K562 (cell line): Measurements from ENCODE around the gene MIB2. TPM values are rescaled to one million over a fixed set of nuclear protein-coding genes. Genes with fewer than 3 reads are reported as not detected.
A peak's percentile ranks its signal among the peaks of the same experiment; 100 is the strongest.
"Not testable (repeated sequence)": the region's sequence is repeated elsewhere in the genome, so short reads cannot be mapped to it uniquely, and the experiment has no call there.

Experiments used
- ATAC-seq: fragments of 200-7000 bp; cut with Tn5 transposase; 3 replicates; pipeline ENCODE4 v1.9.1; 2020; ENCODE audit warnings: moderate library complexity
- BruUV-seq: library from RNA; stranded (reverse); fragments of 400-500 nt; replicated peaks from 2 replicates; lab custom pipeline; 2021; lab: Mats Ljungman, UMichigan
- CTCF ChIA-PET: fragments of 300-600 bp; formaldehyde crosslinking; extraction: SDS; loops from one replicate; lab custom pipeline; 2021; ENCODE audit warnings: low intra/inter-chr PET ratio; lab: Yijun Ruan, JAX
- POLR2A ChIA-PET: fragments of 300-600, 350-650 bp; sonication (Branson Sonifier 250); formaldehyde crosslinking; extraction: SDS; loops from one replicate; lab custom pipeline; 2021; ENCODE audit warnings: antibody characterized with exemption, inconsistent platforms; lab: Yijun Ruan, JAX
- DNase-seq, 4 experiments: peaks; one replicate each; pipeline versions ENCODE4 v3.0.0 to v3.0.0-alpha.2; 2011 to 2018; ENCODE audit warnings: low spot score in 3 of 4, mixed read lengths in 3 of 4; ENCODE audit errors: extremely low read depth in 1 of 4
- FAIRE-seq: peaks from 2 replicates; lab custom pipeline; 2011; peaks lifted over from hg19 to GRCh38; lab: Jason Lieb, UNC
- H2AFZ ChIP-seq: 2 replicates; pipeline ENCODE4 v1.6.0; 2011; ENCODE audit warnings: low read depth, low read length, control low read depth, inconsistent platforms
- H3K27ac ChIP-seq: fragments of 200-600 bp; 3 replicates; pipeline ENCODE4 v1.8.0; 2011; ENCODE audit warnings: low read depth, mild to moderate bottlenecking, control low read depth, inconsistent platforms, low read length, moderate library complexity, mixed read lengths; ENCODE audit errors: extremely low read depth
- H3K27me3 ChIP-seq, 2 experiments: fragments of 300-600 bp in 1 of 2; 2 replicates in 1 of 2; 3 replicates in 1 of 2; pipeline versions ENCODE4 v1.6.0 to v1.8.0; 2011; ENCODE audit warnings: inconsistent platforms in 2 of 2, low read length in 2 of 2, mild to moderate bottlenecking in 1 of 2, mixed read lengths in 1 of 2, moderate library complexity in 1 of 2; ENCODE audit not compliant: control insufficient read depth in 2 of 2, insufficient read depth in 2 of 2
- H3K36me3 ChIP-seq: fragments of 300-600 bp; 3 replicates; pipeline ENCODE4 v1.8.0; 2011; ENCODE audit warnings: mild to moderate bottlenecking, low read length, inconsistent platforms; ENCODE audit not compliant: control insufficient read depth, insufficient read depth
- H3K4me1 ChIP-seq, 2 experiments: fragments of 200-600 bp in 1 of 2; replicated peaks in 1 of 2; 2 replicates in 1 of 2; 3 replicates in 1 of 2; pipeline versions ENCODE4 v1.5.1 to v1.8.0; 2011; ENCODE audit warnings: inconsistent platforms in 2 of 2, low read length in 2 of 2, mild to moderate bottlenecking in 1 of 2, mixed read lengths in 1 of 2, moderate library complexity in 1 of 2; ENCODE audit not compliant: control insufficient read depth in 2 of 2, insufficient read depth in 2 of 2
- H3K4me2 ChIP-seq: 2 replicates; pipeline ENCODE4 v1.6.1; 2011; ENCODE audit warnings: low read length, control low read depth, inconsistent platforms, mixed read lengths; ENCODE audit not compliant: insufficient read depth
- H3K4me3 ChIP-seq: fragments of 200-600 bp; sonication (generic), shearing (Covaris generic); 2 replicates; pipeline ENCODE4 v1.5.1; 2016; ENCODE audit warnings: control low read depth, inconsistent platforms
- H3K79me2 ChIP-seq: fragments of 200-600 bp; 3 replicates; pipeline ENCODE4 v1.8.0; 2011; ENCODE audit warnings: low read length, inconsistent platforms; ENCODE audit not compliant: control insufficient read depth, insufficient read depth
- H3K9ac ChIP-seq, 2 experiments: 2 replicates each; pipeline versions ENCODE4 v1.6.0 to v1.6.1; 2011; ENCODE audit warnings: low read depth in 2 of 2, low read length in 2 of 2, control low read depth in 1 of 2, inconsistent platforms in 1 of 2, mild to moderate bottlenecking in 1 of 2, mixed read lengths in 1 of 2; ENCODE audit not compliant: insufficient read depth in 1 of 2
- H3K9me1 ChIP-seq: one replicate; pipeline ENCODE4 v1.6.0; 2011; ENCODE audit warnings: inconsistent platforms, mild to moderate bottlenecking, low read length, moderate library complexity; ENCODE audit not compliant: control insufficient read depth, insufficient read depth
- H3K9me3 ChIP-seq: replicated peaks from 2 replicates; pipeline ENCODE4 v1.5.1; 2011; ENCODE audit warnings: low read depth, low read length, inconsistent platforms; ENCODE audit not compliant: control insufficient read depth, insufficient read depth
- H4K20me1 ChIP-seq: replicated peaks from 2 replicates; pipeline ENCODE4 v1.6.1; 2011; ENCODE audit warnings: low read length, inconsistent platforms, mixed read lengths; ENCODE audit not compliant: control insufficient read depth, insufficient read depth
- POLR2G ChIP-seq: fragments of 200-400 bp; formaldehyde crosslinking; IDR thresholded peaks from 2 replicates; pipeline ENCODE4 v1.6.1; 2017; ENCODE audit warnings: low read depth, mild to moderate bottlenecking, antibody characterized with exemption, low read length, moderate library complexity
- WGBS: fragments of 100-300 bp; shearing (Covaris generic); methylation state at CpG from one replicate; pipeline ENCODE4 v1.1.6; 2016; ENCODE audit warnings: low coverage, mixed read lengths; ENCODE audit not compliant: insufficient coverage; ENCODE audit errors: missing lambda C conversion rate; 5-methylcytosine and 5-hydroxymethylcytosine counted together
- in situ Hi-C: fragments of 300-500 bp; cut with MboI; formaldehyde crosslinking; loops from 4 replicates; pipeline ENCODE4 v1.15.0; 2018; ENCODE audit warnings: inconsistent platforms, mixed read lengths
- intact Hi-C: fragments of 100-400 bp; cut with micrococcal nuclease; formaldehyde crosslinking; loops from 2 replicates; pipeline ENCODE4 v1.14.2; 2022
- polyA plus RNA-seq, 8 experiments: library from polyadenylated mRNA; depleted of rRNA in 4 of 8; stranded (reverse) in 5 of 8; unstranded in 3 of 8; fragments of >200 nt; fragmentation: Nextera tagmentation in 2 of 8; fragmentation: Illumina TruSeq in 1 of 8; extraction: Ambion mirVana in 2 of 8; extraction: Trizol in 1 of 8; gene quantifications; 2 replicates each; pipeline versions ENCODE4 v1.2.1 to v1.2.3, GENCODE V29; 2011 to 2014; ENCODE audit warnings: inconsistent platforms in 1 of 8, missing spikeins in 1 of 8
- total RNA-seq, 7 experiments: library from RNA; depleted of rRNA in 6 of 7; stranded (reverse); fragments of >200 nt in 6 of 7; fragmentation: Illumina TruSeq in 2 of 7; extraction: Trizol in 2 of 7; gene quantifications; 2 replicates each; pipeline versions ENCODE4 v1.2.1 to v1.2.3, GENCODE V29; 2011 to 2021; ENCODE audit warnings: low replicate concordance in 1 of 7

The MIB2 gene
- total and polyA plus RNA-seq, 9 of the 15 experiments (the other 6 are each of a cell fraction or from before 2014, with no cell fraction given): 0.04 to 17.0 (median 4.9) TPM; not detected in 1

DNA sequence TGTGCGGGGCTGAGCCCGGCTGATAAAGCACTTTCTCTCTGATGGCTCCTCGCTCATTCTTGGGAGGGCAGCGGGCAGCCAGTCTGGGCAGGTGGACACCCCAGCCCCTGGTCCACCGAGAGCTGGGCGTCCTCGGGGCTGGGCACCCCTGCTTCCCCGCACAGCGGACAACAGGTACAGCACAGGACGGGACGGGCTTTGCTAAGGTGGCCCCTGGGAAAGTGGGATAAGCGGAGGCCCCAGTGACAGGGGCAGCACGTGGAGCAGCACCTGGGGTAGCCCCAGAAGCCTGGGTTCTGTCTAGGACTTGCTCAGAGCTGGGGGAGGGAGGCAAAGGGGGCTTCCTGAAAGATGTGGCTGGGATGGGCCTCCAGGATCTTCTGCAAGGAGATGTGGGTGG lies 19.3 kb downstream of the MIB2 start:
- FAIRE-seq: not testable (repeated sequence)

DNA sequence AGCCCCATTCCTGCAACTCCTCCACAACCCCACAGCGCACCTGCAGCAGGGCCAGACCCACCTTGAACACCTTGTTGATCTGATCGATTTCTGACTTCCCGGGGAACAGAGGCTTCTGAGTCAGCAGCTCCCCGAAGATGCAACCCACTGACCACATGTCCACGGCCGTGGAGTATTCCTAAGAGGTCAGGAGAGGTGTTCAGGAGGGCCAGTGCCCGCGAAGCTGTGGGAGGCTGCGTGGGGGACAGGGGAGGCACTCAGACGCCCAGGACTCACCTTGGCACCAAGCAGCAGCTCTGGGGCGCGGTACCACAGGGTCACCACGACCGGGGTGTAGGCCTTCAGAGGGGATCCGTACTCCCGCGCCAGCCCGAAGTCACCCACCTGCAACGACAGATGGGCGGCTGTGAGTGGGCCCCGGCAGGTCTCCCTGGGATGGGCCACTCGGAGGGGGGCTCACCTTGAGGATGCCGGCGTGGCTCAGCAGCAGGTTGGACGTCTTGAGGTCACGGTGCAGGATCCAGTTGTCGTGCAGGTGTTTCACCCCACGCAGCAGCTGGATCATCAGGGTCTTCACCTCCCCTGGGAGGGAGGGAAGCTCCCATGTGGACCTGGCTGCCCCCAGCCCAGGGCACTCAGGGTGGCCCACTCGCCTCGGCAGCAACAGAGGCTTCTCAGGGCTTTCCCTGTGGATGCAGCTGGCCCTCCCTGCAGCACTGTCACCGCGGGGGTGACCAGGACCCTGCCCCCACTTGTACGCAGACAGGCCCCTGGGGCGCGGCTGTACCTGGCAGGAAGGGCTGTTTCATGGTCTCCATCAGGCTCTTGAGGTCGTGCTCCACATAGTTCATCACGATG lies 21.6 kb downstream of the MIB2 start:
- FAIRE-seq, H3K9ac ChIP-seq, CTCF ChIA-PET, H3K4me2 ChIP-seq, H3K27ac ChIP-seq, BruUV-seq, H4K20me1 ChIP-seq, ATAC-seq, H3K9me1 ChIP-seq, DNase-seq, H3K4me1 ChIP-seq, H2AFZ ChIP-seq, H3K27me3 ChIP-seq, H3K9me3 ChIP-seq, H3K4me3 ChIP-seq, in situ Hi-C loops, intact Hi-C loops, H3K79me2 ChIP-seq: not testable (repeated sequence)
- POLR2A ChIA-PET: interaction anchor here (0.6 kb wide), 1 partner anchor 143 kb away, joined by 3 read pairs; no protein-coding TSS in a partner anchor
- peaks cover 18% of the 10 kb centered on the region; the same call in 1 of the 3 replicates for H3K36me3 ChIP-seq
- 96% methylated on average over 35 of the region's 37 CpGs for WGBS
- TF ChIP-seq POLR2G: 0 out of 2 replicates have a peak, but pooled peaks have one; percentile 38

More for the DNA sequence above, 19.3 kb downstream of the MIB2 start:
- H3K9ac ChIP-seq, DNase-seq, H3K27me3 ChIP-seq, H3K4me1 ChIP-seq, H3K9me1 ChIP-seq, in situ Hi-C loops, H2AFZ ChIP-seq, H3K27ac ChIP-seq, CTCF ChIA-PET, H3K9me3 ChIP-seq, H3K4me3 ChIP-seq, BruUV-seq, H3K4me2 ChIP-seq, intact Hi-C loops, H3K79me2 ChIP-seq, H4K20me1 ChIP-seq, POLR2A ChIA-PET: not testable (repeated sequence)
- H3K36me3 ChIP-seq: peaks cover 18% of the 10 kb centered on the region; the same call in 1 of the 3 replicates
- peak; percentile 23 for ATAC-seq
- whole genome bisulfite sequencing: 99% methylated on average over 8 of the region's 13 CpGs
- 0 out of 2 replicates have a peak, but pooled peaks have one; percentile 30 for TF ChIP-seq POLR2G

DNA sequence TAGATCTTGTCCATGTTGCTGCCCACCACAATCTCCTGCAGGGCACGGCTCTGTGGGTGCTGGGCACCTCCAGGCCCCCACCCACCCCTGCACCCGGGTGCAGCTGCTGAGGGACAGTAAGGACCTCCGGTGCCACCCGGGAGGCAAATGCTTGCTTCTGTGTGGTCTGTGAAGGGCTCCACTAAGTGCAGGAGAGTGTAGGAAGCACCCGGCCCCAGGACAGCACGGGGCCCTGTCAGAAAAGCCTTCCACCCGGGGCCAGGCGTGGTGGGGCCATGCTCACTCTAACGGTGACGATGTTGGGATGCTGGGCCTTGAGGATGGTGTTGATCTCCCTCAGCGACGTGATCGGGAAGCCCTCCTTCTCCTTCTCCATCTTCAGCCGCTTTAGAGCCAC lies 22.2 kb downstream of the MIB2 start:
- H3K4me3 ChIP-seq, CTCF ChIA-PET, H3K27ac ChIP-seq, in situ Hi-C loops, ATAC-seq, H2AFZ ChIP-seq, H3K27me3 ChIP-seq, H3K4me1 ChIP-seq, H3K9me1 ChIP-seq, FAIRE-seq, DNase-seq, H3K79me2 ChIP-seq, H4K20me1 ChIP-seq, H3K9ac ChIP-seq, H3K4me2 ChIP-seq, POLR2A ChIA-PET, BruUV-seq, intact Hi-C loops, H3K9me3 ChIP-seq: not testable (repeated sequence)
- 93% methylated on average over 13 of the region's 14 CpGs for WGBS
- peaks cover 18% of the 10 kb centered on the region; the same call in 1 of the 3 replicates for H3K36me3 ChIP-seq
